HG03457 (cell line): Measurements from ENCODE around the gene RNF138.
"Not testable (repeated sequence)": the region's sequence is repeated elsewhere in the genome, so short reads cannot be mapped to it uniquely, and the experiment has no call there.

Experiments used
- ATAC-seq: cut with Tn5 transposase; IDR thresholded peaks from one replicate; pipeline ENCODE4 v1.9.1; 2021; ENCODE audit warnings: moderate number of reproducible peaks; ENCODE audit not compliant: unreplicated experiment

Gene RNF138

GRCh38 chr18:32167980-32168730, 76.5 kb downstream of the RNF138 start:
- ATAC-seq = no peak

GRCh38 chr18:32173654-32174053, 82.0 kb downstream of the RNF138 start:
- ATAC-seq = no peak

- ATAC-seq = no peak
These were observed 83.0 kb downstream of the RNF138 start for GRCh38 chr18:32174719-32175118.

GRCh38 chr18:32175265-32175664, 83.6 kb downstream of the RNF138 start:
- ATAC-seq = no peak

- ATAC-seq = not testable (repeated sequence)
These were observed 85.1 kb downstream of the RNF138 start for GRCh38 chr18:32176745-32177144.

- no peak for ATAC-seq
These were observed 85.9 kb downstream of the RNF138 start for GRCh38 chr18:32177530-32177929.
